GM23338 (cell line): ENCODE results near the gene SGCD. TPM values are rescaled to one million over a fixed set of nuclear protein-coding genes. Genes with fewer than 3 reads are reported as not detected.

Experiments used
- ATAC-seq: fragments of 200-7000 bp; cut with Tn5 transposase; 3 replicates; pipeline ENCODE4 v1.9.1; 2020
- DNase-seq: peaks from one replicate; pipeline ENCODE4 v3.0.0-alpha.2; 2015; ENCODE audit warnings: low spot score
- H2AFZ ChIP-seq: fragments of 200-600 bp; sonication (generic); 2 replicates; pipeline ENCODE4 v1.8.0; 2016; ENCODE audit warnings: antibody characterized with exemption, mild to moderate bottlenecking, moderate library complexity
- H3F3A ChIP-seq: fragments of 200-600 bp; sonication (generic); replicated peaks from 2 replicates; pipeline ENCODE4 v1.8.0; 2017; ENCODE audit warnings: antibody characterized with exemption, mixed run types, low read depth
- H3K27ac ChIP-seq: fragments of 200-600 bp; sonication (generic); 2 replicates; pipeline ENCODE4 v1.6.1; 2016; ENCODE audit warnings: low read depth
- H3K27me3 ChIP-seq: fragments of 200-600 bp; sonication (generic); 2 replicates; pipeline ENCODE4 v1.8.0; 2016; ENCODE audit warnings: mild to moderate bottlenecking, mixed run types, moderate library complexity; ENCODE audit not compliant: insufficient read depth
- H3K36me3 ChIP-seq: fragments of 200-600 bp; sonication (generic); 2 replicates; pipeline ENCODE4 v1.8.0; 2016; ENCODE audit warnings: mild to moderate bottlenecking; ENCODE audit not compliant: insufficient read depth
- H3K4me1 ChIP-seq: fragments of 200-600 bp; sonication (generic); 2 replicates; pipeline ENCODE4 v1.8.0; 2016; ENCODE audit warnings: mild to moderate bottlenecking, moderate library complexity; ENCODE audit not compliant: insufficient read depth
- H3K4me2 ChIP-seq: fragments of 200-600 bp; sonication (generic); 2 replicates; pipeline ENCODE4 v1.7.1; 2017; ENCODE audit warnings: mixed run types
- H3K4me3 ChIP-seq: fragments of 200-600 bp; sonication (generic); 2 replicates; pipeline ENCODE4 v1.6.1; 2016; ENCODE audit warnings: mixed run types
- H3K79me2 ChIP-seq: fragments of 200-600 bp; sonication (generic); replicated peaks from 2 replicates; pipeline ENCODE4 v1.8.0; 2017; ENCODE audit warnings: mild to moderate bottlenecking; ENCODE audit not compliant: insufficient read depth
- H3K9me2 ChIP-seq: fragments of 200-600 bp; sonication (generic); 2 replicates; pipeline ENCODE4 v1.8.0; 2017; ENCODE audit not compliant: insufficient read depth
- H4K20me1 ChIP-seq: fragments of 200-600 bp; sonication (generic); replicated peaks from 2 replicates; pipeline ENCODE4 v1.8.0; 2017; ENCODE audit warnings: mild to moderate bottlenecking; ENCODE audit not compliant: insufficient read depth
- H3K27ac Mint-ChIP-seq: 2 replicates; pipeline ENCODE4 v1.8.0; 2020; ENCODE audit warnings: inconsistent platforms, mild to moderate bottlenecking, moderate library complexity, mixed read lengths
- H3K27me3 Mint-ChIP-seq: 3 replicates; pipeline ENCODE4 v1.8.0; 2022; ENCODE audit warnings: low read depth, mild to moderate bottlenecking, moderate library complexity, mixed read lengths, inconsistent platforms; ENCODE audit not compliant: insufficient read depth, poor library complexity
- H3K36me3 Mint-ChIP-seq: 3 replicates; pipeline ENCODE4 v1.8.0; 2021; ENCODE audit warnings: low read depth, mild to moderate bottlenecking, inconsistent platforms, moderate library complexity, mixed read lengths
- H3K4me1 Mint-ChIP-seq: 3 replicates; pipeline ENCODE4 v1.8.0; 2020; ENCODE audit warnings: mild to moderate bottlenecking, inconsistent platforms, mixed read lengths
- H3K4me3 Mint-ChIP-seq: 3 replicates; pipeline ENCODE4 v1.8.0; 2021; ENCODE audit warnings: moderate library complexity, mild to moderate bottlenecking, inconsistent platforms, mixed read lengths
- H3K9me3 Mint-ChIP-seq: 3 replicates; pipeline ENCODE4 v1.8.0; 2020; ENCODE audit warnings: moderate library complexity, mild to moderate bottlenecking, inconsistent platforms, mixed read lengths
- CREB1 ChIP-seq: fragments of 250-450 bp; sonication (Bioruptor Pico); IDR thresholded peaks from 2 replicates; pipeline ENCODE4 v1.5.0; 2020; ENCODE audit warnings: low read depth, mild to moderate bottlenecking, moderate library complexity
- CTCF ChIP-seq, 2 experiments: fragments of 200-600 bp in 1 of 2; sonication (generic) in 1 of 2; conservative IDR thresholded peaks; 2 replicates each; pipeline versions ENCODE4 v1.5.1 to v1.6.1; 2016 to 2017; ENCODE audit warnings: antibody characterized with exemption in 2 of 2, low read depth in 2 of 2, mild to moderate bottlenecking in 2 of 2, moderate library complexity in 1 of 2
- ETS1 ChIP-seq: IDR thresholded peaks from 2 replicates; pipeline ENCODE4 v1.6.1; 2016; ENCODE audit warnings: antibody characterized with exemption
- EZH2 ChIP-seq: fragments of 200-600 bp; sonication (generic); IDR thresholded peaks from one replicate; pipeline ENCODE4 v1.8.0; 2017; ENCODE audit warnings: antibody characterized with exemption, mild to moderate bottlenecking, low read depth; ENCODE audit not compliant: unreplicated experiment
- EZH2phosphoT487 ChIP-seq: fragments of 200-600 bp; sonication (generic); IDR thresholded peaks from one replicate; pipeline ENCODE4 v1.8.1; 2018; ENCODE audit warnings: antibody characterized with exemption; ENCODE audit not compliant: unreplicated experiment
- JUNB ChIP-seq: IDR thresholded peaks from one replicate; pipeline ENCODE4 v1.6.1; 2016; ENCODE audit warnings: antibody characterized with exemption; ENCODE audit not compliant: unreplicated experiment
- NANOG ChIP-seq: IDR thresholded peaks from 2 replicates; pipeline ENCODE4 v1.6.1; 2016; ENCODE audit warnings: antibody characterized with exemption, borderline replicate concordance
- POLR2AphosphoS5 ChIP-seq: IDR thresholded peaks from 2 replicates; pipeline ENCODE4 v1.6.1; 2016; ENCODE audit warnings: antibody characterized with exemption, low read depth
- REST ChIP-seq: IDR thresholded peaks from one replicate; pipeline ENCODE4 v1.6.1; 2018; ENCODE audit warnings: antibody characterized with exemption; ENCODE audit not compliant: unreplicated experiment
- STAT1 ChIP-seq: IDR thresholded peaks from one replicate; pipeline ENCODE4 v1.6.1; 2016; ENCODE audit warnings: antibody characterized with exemption; ENCODE audit not compliant: unreplicated experiment
- ZNF114 ChIP-seq: fragments of 250-450 bp; sonication (Bioruptor Pico); IDR thresholded peaks from 2 replicates; pipeline ENCODE4 v1.5.0; 2020; ENCODE audit warnings: mild to moderate bottlenecking, moderate library complexity
- ZNF331 ChIP-seq: fragments of 250-450 bp; sonication (Bioruptor Pico); IDR thresholded peaks from 2 replicates; pipeline ENCODE4 v1.5.0; 2020; ENCODE audit warnings: low read depth, mild to moderate bottlenecking, moderate library complexity
- ZNF462 ChIP-seq: fragments of 250-450 bp; sonication (Bioruptor Pico); IDR thresholded peaks from 2 replicates; pipeline ENCODE4 v1.5.0; 2020; ENCODE audit warnings: mild to moderate bottlenecking, moderate library complexity
- polyA plus RNA-seq: library from polyadenylated mRNA; unstranded; fragments of >200 nt; fragmentation: Nextera tagmentation; extraction: Ambion mirVana; gene quantifications from 2 replicates; pipeline ENCODE4 v1.2.1, GENCODE V29; 2016
- total RNA-seq: library from RNA; depleted of rRNA; stranded (reverse); fragments of >200 nt; shearing (Covaris generic); gene quantifications from 2 replicates; pipeline ENCODE4 v1.2.3, GENCODE V29; 2014

Gene SGCD
- total and polyA plus RNA-seq, 2 experiments from 2014 or later, result 0.03 to 0.05 TPM

- no peak overlapping the region for H3K4me3 Mint-ChIP-seq
- H3K36me3 Mint-ChIP-seq, result no peaks in the 10 kb centered on the region
- no peaks in the 10 kb centered on the region for H3F3A ChIP-seq
- H3K4me1 ChIP-seq, result no peaks in the 10 kb centered on the region
- no peak overlapping the region for H3K27ac ChIP-seq
- no peak overlapping the region for H2AFZ ChIP-seq
- no peak overlapping the region for H3K4me3 ChIP-seq
- no peaks in the 10 kb centered on the region for H3K27me3 ChIP-seq
- ATAC-seq (no peak), DNase-seq (no peak)
- H3K9me2 ChIP-seq, result peaks cover 12% of the 10 kb centered on the region
- H3K9me3 Mint-ChIP-seq, result no peaks in the 10 kb centered on the region; the same call in 2 of the 3 replicates
- no peak overlapping the region for H3K27ac Mint-ChIP-seq
- peaks cover 1% of the 10 kb centered on the region for H3K27me3 Mint-ChIP-seq
- H3K4me2 ChIP-seq, result no peak overlapping the region
- TF ChIP-seq ETS1, result no peak
- no peak for TF ChIP-seq NANOG
- no peak for TF ChIP-seq ZNF462 (CRISPR knock-in tag)
- no peak for TF ChIP-seq CREB1 (CRISPR knock-in tag)
- no peak for TF ChIP-seq ZNF114 (CRISPR knock-in tag)
- no peak for TF ChIP-seq REST
- no peak for TF ChIP-seq CTCF (conservative IDR thresholded peaks at IDR 0.05; ENCODE audit: low read depth in 2 of 2)
- TF ChIP-seq POLR2AphosphoS5, result no peak
- no peak for TF ChIP-seq EZH2phosphoT487
- no peak for TF ChIP-seq JUNB
- TF ChIP-seq EZH2, result no peak
- no peak for TF ChIP-seq STAT1
- no peak for TF ChIP-seq ZNF331
- H4K20me1 ChIP-seq, result no peaks in the 10 kb centered on the region
- no peaks in the 10 kb centered on the region; the same call in 2 of the 3 replicates for H3K4me1 Mint-ChIP-seq
- H3K36me3 ChIP-seq, result no peaks in the 10 kb centered on the region
- H3K79me2 ChIP-seq, result no peaks in the 10 kb centered on the region
Measured at GRCh38 chr5:156331845-156332244, 4.9 kb downstream of the SGCD start.
